GM23338 (cell line): ENCODE measurements around the gene CBX6.

Experiments
- CREB1 ChIP-seq: fragments of 250-450 bp; sonication (Bioruptor Pico); IDR thresholded peaks from 2 replicates; pipeline ENCODE4 v1.5.0; 2020; ENCODE audit warnings: low read depth, mild to moderate bottlenecking, moderate library complexity
- EZH2 ChIP-seq: fragments of 200-600 bp; sonication (generic); IDR thresholded peaks from one replicate; pipeline ENCODE4 v1.8.0; 2017; ENCODE audit warnings: antibody characterized with exemption, mild to moderate bottlenecking, low read depth; ENCODE audit not compliant: unreplicated experiment
- EZH2phosphoT487 ChIP-seq: fragments of 200-600 bp; sonication (generic); IDR thresholded peaks from one replicate; pipeline ENCODE4 v1.8.1; 2018; ENCODE audit warnings: antibody characterized with exemption; ENCODE audit not compliant: unreplicated experiment
- JUNB ChIP-seq: IDR thresholded peaks from one replicate; pipeline ENCODE4 v1.6.1; 2016; ENCODE audit warnings: antibody characterized with exemption; ENCODE audit not compliant: unreplicated experiment
- POLR2AphosphoS5 ChIP-seq: IDR thresholded peaks from 2 replicates; pipeline ENCODE4 v1.6.1; 2016; ENCODE audit warnings: antibody characterized with exemption, low read depth
- TF ChIP-seq, protein P1 (sequence below), 2 experiments: fragments of 200-600 bp in 1 of 2; sonication (generic) in 1 of 2; conservative IDR thresholded peaks; 2 replicates each; pipeline versions ENCODE4 v1.5.1 to v1.6.1; 2016 to 2017; ENCODE audit warnings: antibody characterized with exemption in 2 of 2, low read depth in 2 of 2, mild to moderate bottlenecking in 2 of 2, moderate library complexity in 1 of 2
- TF ChIP-seq, protein P2 (sequence below): IDR thresholded peaks from 2 replicates; pipeline ENCODE4 v1.6.1; 2016; ENCODE audit warnings: antibody characterized with exemption

DNA sequence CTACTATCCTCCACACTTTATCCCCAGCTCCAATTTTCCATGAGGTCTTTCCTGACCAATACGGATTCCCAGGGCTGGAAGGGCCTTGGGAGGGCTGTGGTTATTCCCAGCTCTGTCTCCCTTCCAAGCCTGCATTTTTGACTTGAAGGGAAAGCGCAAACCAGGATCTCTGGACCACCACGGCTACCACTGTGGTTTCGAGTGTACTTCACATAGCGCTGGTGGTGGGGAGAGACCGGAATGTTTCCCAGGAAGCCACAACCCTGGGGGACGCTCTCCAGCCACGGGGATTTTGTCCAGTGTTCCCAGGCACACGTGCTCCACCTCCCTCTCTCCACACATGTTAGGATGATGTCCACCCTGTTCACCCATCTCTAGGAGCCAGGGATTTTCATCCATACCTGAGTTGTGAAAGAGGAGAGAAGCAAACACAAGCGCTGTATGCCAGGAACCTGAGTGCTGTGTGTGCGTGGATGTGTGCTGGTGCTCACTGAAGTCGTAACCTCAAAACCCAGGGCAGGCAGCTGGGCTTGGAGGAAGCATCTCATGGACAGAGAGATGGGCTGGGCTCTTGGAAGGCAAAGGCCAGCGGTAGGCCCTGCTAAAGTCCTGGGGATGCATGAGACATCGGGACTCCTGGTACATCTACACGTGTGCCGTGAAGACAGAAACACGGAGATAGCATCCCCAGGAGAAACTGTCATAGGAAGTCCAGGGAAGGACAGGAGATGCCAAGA lies 26.8 kb downstream of the CBX6 start:
- TF ChIP-seq EZH2phosphoT487 (no peak), EZH2 (no peak), POLR2AphosphoS5 (no peak), CREB1 (no peak), JUNB (no peak)
- TF ChIP-seq, protein P1, sequence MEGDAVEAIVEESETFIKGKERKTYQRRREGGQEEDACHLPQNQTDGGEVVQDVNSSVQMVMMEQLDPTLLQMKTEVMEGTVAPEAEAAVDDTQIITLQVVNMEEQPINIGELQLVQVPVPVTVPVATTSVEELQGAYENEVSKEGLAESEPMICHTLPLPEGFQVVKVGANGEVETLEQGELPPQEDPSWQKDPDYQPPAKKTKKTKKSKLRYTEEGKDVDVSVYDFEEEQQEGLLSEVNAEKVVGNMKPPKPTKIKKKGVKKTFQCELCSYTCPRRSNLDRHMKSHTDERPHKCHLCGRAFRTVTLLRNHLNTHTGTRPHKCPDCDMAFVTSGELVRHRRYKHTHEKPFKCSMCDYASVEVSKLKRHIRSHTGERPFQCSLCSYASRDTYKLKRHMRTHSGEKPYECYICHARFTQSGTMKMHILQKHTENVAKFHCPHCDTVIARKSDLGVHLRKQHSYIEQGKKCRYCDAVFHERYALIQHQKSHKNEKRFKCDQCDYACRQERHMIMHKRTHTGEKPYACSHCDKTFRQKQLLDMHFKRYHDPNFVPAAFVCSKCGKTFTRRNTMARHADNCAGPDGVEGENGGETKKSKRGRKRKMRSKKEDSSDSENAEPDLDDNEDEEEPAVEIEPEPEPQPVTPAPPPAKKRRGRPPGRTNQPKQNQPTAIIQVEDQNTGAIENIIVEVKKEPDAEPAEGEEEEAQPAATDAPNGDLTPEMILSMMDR (conservative IDR thresholded peaks at IDR 0.05; ENCODE audit: low read depth in 2 of 2): no peak
- TF ChIP-seq, protein P2, sequence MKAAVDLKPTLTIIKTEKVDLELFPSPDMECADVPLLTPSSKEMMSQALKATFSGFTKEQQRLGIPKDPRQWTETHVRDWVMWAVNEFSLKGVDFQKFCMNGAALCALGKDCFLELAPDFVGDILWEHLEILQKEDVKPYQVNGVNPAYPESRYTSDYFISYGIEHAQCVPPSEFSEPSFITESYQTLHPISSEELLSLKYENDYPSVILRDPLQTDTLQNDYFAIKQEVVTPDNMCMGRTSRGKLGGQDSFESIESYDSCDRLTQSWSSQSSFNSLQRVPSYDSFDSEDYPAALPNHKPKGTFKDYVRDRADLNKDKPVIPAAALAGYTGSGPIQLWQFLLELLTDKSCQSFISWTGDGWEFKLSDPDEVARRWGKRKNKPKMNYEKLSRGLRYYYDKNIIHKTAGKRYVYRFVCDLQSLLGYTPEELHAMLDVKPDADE: no peak
